HCT116 (cell line): ENCODE results near the gene TUBA4A.

Experiments used
- CTCF ChIP-seq, 3 experiments: fragments of 200-600 bp in 1 of 3; sonication (generic) in 1 of 3; IDR thresholded peaks in 2 of 3; conservative IDR thresholded peaks in 1 of 3; 2 replicates each; pipeline ENCODE4 v1.5.1; 2012 to 2017; ENCODE audit warnings: low read depth in 2 of 3, low read length in 2 of 3, antibody characterized with exemption in 1 of 3, borderline replicate concordance in 1 of 3, control low read depth in 1 of 3, mild to moderate bottlenecking in 1 of 3, mixed read lengths in 1 of 3, mixed run types in 1 of 3, moderate library complexity in 1 of 3; ENCODE audit not compliant: insufficient read depth in 1 of 3
- ELF1 ChIP-seq: IDR thresholded peaks from 2 replicates; pipeline ENCODE4 v1.6.1; 2012; ENCODE audit warnings: low read depth, borderline replicate concordance
- EZH2 ChIP-seq: fragments of 200-600 bp; sonication (generic); IDR thresholded peaks from 2 replicates; pipeline ENCODE4 v1.6.1; 2017; ENCODE audit warnings: antibody characterized with exemption, mixed run types
- MAX ChIP-seq: IDR thresholded peaks from 2 replicates; pipeline ENCODE4 v1.6.1; 2012
- POLR2A ChIP-seq: IDR thresholded peaks from 2 replicates; pipeline ENCODE4 v1.7.0; 2011; ENCODE audit warnings: borderline replicate concordance; ENCODE audit not compliant: insufficient read depth, insufficient read length; ENCODE audit errors: extremely low read depth
- POLR2AphosphoS5 ChIP-seq: IDR thresholded peaks from 2 replicates; pipeline ENCODE4 v1.6.1; 2011; ENCODE audit warnings: mild to moderate bottlenecking, low read depth, low read length, moderate library complexity
- RAD21 ChIP-seq: IDR thresholded peaks from 2 replicates; pipeline ENCODE4 v1.6.1; 2012; ENCODE audit warnings: low read depth, mild to moderate bottlenecking
- SIN3A ChIP-seq: IDR thresholded peaks from 2 replicates; pipeline ENCODE4 v1.6.1; 2012; ENCODE audit warnings: low read depth
- SRF ChIP-seq: IDR thresholded peaks from 2 replicates; pipeline ENCODE4 v1.6.1; 2012; ENCODE audit warnings: low read depth
- YY1 ChIP-seq: IDR thresholded peaks from 2 replicates; pipeline ENCODE4 v1.6.1; 2011; ENCODE audit warnings: low read length, low read depth, moderate library complexity, mild to moderate bottlenecking; ENCODE audit not compliant: insufficient replicate concordance; ENCODE audit errors: extremely low read depth
- ZBTB33 ChIP-seq: IDR thresholded peaks from 2 replicates; pipeline ENCODE4 v1.6.1; 2011; ENCODE audit warnings: mild to moderate bottlenecking, low read length, moderate library complexity; ENCODE audit not compliant: insufficient replicate concordance; ENCODE audit errors: extremely low read depth

GRCh38 chr2:219278655-219279150, 25.0 kb upstream of the TUBA4A start:
- TF ChIP-seq POLR2A (no peak), SRF (no peak), CTCF (IDR thresholded peaks at IDR 0.05 in 2 of 3, conservative IDR thresholded peaks at IDR 0.05 in 1 of 3; ENCODE audit: borderline replicate concordance in 1 of 3, insufficient read depth in 1 of 3, low read depth in 2 of 3, low read length in 2 of 3) (no peak), POLR2AphosphoS5 (no peak), RAD21 (no peak), ZBTB33 (no peak), EZH2 (no peak), MAX (no peak), SIN3A (no peak), YY1 (no peak), ELF1 (no peak)
